WTC11 (cell line): ENCODE data around the gene HENMT1. TPM values are rescaled to one million over a fixed set of nuclear protein-coding genes. Genes with fewer than 3 reads are reported as not detected.
"Not testable (repeated sequence)": the region's sequence is repeated elsewhere in the genome, so short reads cannot be mapped to it uniquely, and the experiment has no call there.

Source experiments
- ATAC-seq: fragments of 200-7000 bp; cut with Tn5 transposase; 2 replicates; pipeline ENCODE4 v1.10.0; 2021; ENCODE audit warnings: mild to moderate bottlenecking, moderate library complexity
- CTCF ChIA-PET: fragments of 300-600 bp; sonication (Branson Sonifier 250); formaldehyde crosslinking; loops from one replicate; lab custom pipeline; 2021; ENCODE audit warnings: antibody characterized with exemption; lab: Charles Lee
- POLR2A ChIA-PET: fragments of 350-600 bp; sonication (Branson Sonifier 250); formaldehyde crosslinking; loops from one replicate; lab custom pipeline; 2021; ENCODE audit warnings: antibody characterized with exemption; lab: Charles Lee
- DNase-seq: peaks from one replicate; pipeline ENCODE4 v3.0.0; 2021; ENCODE audit warnings: low spot score
- H3K27ac Mint-ChIP-seq: 2 replicates; pipeline ENCODE4 v1.8.0; 2021; ENCODE audit warnings: mixed read lengths
- H3K27me3 Mint-ChIP-seq: 2 replicates; pipeline ENCODE4 v1.8.0; 2021; ENCODE audit warnings: low read depth, mild to moderate bottlenecking, moderate library complexity, mixed read lengths
- H3K36me3 Mint-ChIP-seq: 2 replicates; pipeline ENCODE4 v1.8.0; 2021; ENCODE audit warnings: mixed read lengths
- H3K4me1 Mint-ChIP-seq: 2 replicates; pipeline ENCODE4 v1.8.0; 2022; ENCODE audit warnings: mixed read lengths
- H3K4me3 Mint-ChIP-seq: 2 replicates; pipeline ENCODE4 v1.8.0; 2021; ENCODE audit warnings: mild to moderate bottlenecking, moderate library complexity, mixed read lengths
- H3K9me3 Mint-ChIP-seq: 2 replicates; pipeline ENCODE4 v1.8.0; 2021; ENCODE audit warnings: mixed read lengths
- CREM ChIP-seq: sonication (generic); formaldehyde crosslinking; IDR thresholded peaks from 2 replicates; pipeline ENCODE4 v1.8.1; 2022; ENCODE audit warnings: mild to moderate bottlenecking, missing genetic modification reagents, moderate library complexity
- GRHL2 ChIP-seq: fragments of 250-450 bp; sonication (Bioruptor Pico); IDR thresholded peaks from 2 replicates; pipeline ENCODE4 v1.8.0; 2022; ENCODE audit warnings: mild to moderate bottlenecking, moderate library complexity; ENCODE audit not compliant: insufficient replicate concordance, severe bottlenecking
- GTF2I ChIP-seq: fragments of 250-450 bp; sonication (Bioruptor Pico); conservative IDR thresholded peaks from 2 replicates; pipeline ENCODE4 v1.4.0; 2021; ENCODE audit warnings: mild to moderate bottlenecking
- MYBL2 ChIP-seq: sonication (generic); formaldehyde crosslinking; IDR thresholded peaks from 2 replicates; pipeline ENCODE4 v1.8.1; 2023; ENCODE audit warnings: mild to moderate bottlenecking, moderate library complexity, missing genetic modification reagents
- NFATC4 ChIP-seq: fragments of 250-450 bp; sonication (Bioruptor Pico); IDR thresholded peaks from 2 replicates; pipeline ENCODE4 v1.9.0; 2021; ENCODE audit warnings: mild to moderate bottlenecking
- NR2C2 ChIP-seq: sonication (generic); formaldehyde crosslinking; IDR thresholded peaks from 2 replicates; pipeline ENCODE4 v1.8.0; 2022; ENCODE audit warnings: mild to moderate bottlenecking, missing genetic modification reagents
- OVOL2 ChIP-seq: fragments of 250-450 bp; sonication (Bioruptor Pico); IDR thresholded peaks from 2 replicates; pipeline ENCODE4 v1.9.0; 2021; ENCODE audit warnings: mild to moderate bottlenecking, borderline replicate concordance
- TP53 ChIP-seq: sonication (generic); formaldehyde crosslinking; IDR thresholded peaks from 2 replicates; pipeline ENCODE4 v1.8.1; 2023; ENCODE audit warnings: mild to moderate bottlenecking, missing genetic modification reagents
- ZBTB21 ChIP-seq: sonication (generic); formaldehyde crosslinking; IDR thresholded peaks from 2 replicates; pipeline ENCODE4 v1.8.1; 2023; ENCODE audit warnings: mild to moderate bottlenecking, missing genetic modification reagents, borderline replicate concordance
- ZNF396 ChIP-seq: fragments of 250-450 bp; sonication (Bioruptor Pico); IDR thresholded peaks from 2 replicates; pipeline ENCODE4 v1.8.0; 2021; ENCODE audit warnings: mild to moderate bottlenecking, moderate library complexity, borderline replicate concordance
- ZNF416 ChIP-seq: fragments of 250-450 bp; sonication (Bioruptor Pico); IDR thresholded peaks from 2 replicates; pipeline ENCODE4 v1.9.0; 2021; ENCODE audit warnings: mild to moderate bottlenecking, inconsistent platforms
- total RNA-seq: library from RNA; stranded (reverse); gene quantifications from 3 replicates; pipeline ENCODE4 v1.2.3, GENCODE V29; 2021
- TF ChIP-seq, protein P1 (sequence below): fragments of 250-450 bp; sonication (Bioruptor Pico); IDR thresholded peaks from 2 replicates; pipeline ENCODE4 v1.9.0; 2021; ENCODE audit warnings: mild to moderate bottlenecking
- TF ChIP-seq, protein P2 (sequence below): sonication (generic); formaldehyde crosslinking; IDR thresholded peaks from 2 replicates; pipeline ENCODE4 v1.8.0; 2022; ENCODE audit warnings: mild to moderate bottlenecking, missing genetic modification reagents
- TF ChIP-seq, protein P3 (sequence below): sonication (generic); formaldehyde crosslinking; IDR thresholded peaks from 2 replicates; pipeline ENCODE4 v1.8.1; 2022; ENCODE audit warnings: mild to moderate bottlenecking, missing genetic modification reagents, moderate library complexity, borderline replicate concordance
- TF ChIP-seq, protein P4 (sequence below): sonication (generic); formaldehyde crosslinking; IDR thresholded peaks from 2 replicates; pipeline ENCODE4 v1.8.0; 2023; ENCODE audit warnings: mild to moderate bottlenecking, missing genetic modification reagents
- TF ChIP-seq, protein P5 (sequence below): fragments of 250-450 bp; sonication (Bioruptor Pico); IDR thresholded peaks from 2 replicates; pipeline ENCODE4 v1.9.0; 2021; ENCODE audit warnings: moderate library complexity, mild to moderate bottlenecking, inconsistent platforms, borderline replicate concordance
- TF ChIP-seq, protein P6 (sequence below): sonication (generic); formaldehyde crosslinking; IDR thresholded peaks from 2 replicates; pipeline ENCODE4 v1.8.1; 2023; ENCODE audit warnings: mild to moderate bottlenecking, missing genetic modification reagents

Gene HENMT1
- total RNA-seq, 1 experiment from 2014 or later, result 4.7 TPM

DNA sequence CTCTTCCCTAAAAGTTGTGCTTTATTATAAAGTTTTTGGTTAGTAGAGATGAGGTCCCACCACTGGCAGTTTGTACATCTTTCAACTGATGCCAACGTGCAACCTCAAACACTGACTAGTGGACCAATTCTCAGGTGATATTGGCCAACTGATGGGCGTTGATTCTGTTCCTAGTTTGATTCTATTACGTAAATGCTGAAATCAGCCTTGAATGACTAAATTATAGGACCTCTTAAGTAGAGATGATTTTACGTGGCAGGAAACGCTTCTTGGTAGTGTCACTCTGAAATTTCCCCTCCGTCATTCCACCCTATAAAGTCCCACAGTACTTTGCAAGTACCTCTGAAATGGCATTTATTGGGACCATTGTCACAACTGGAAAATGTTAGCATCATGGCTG is 43.0 kb upstream of the HENMT1 start:
- CTCF ChIA-PET, result no interaction called here

DNA sequence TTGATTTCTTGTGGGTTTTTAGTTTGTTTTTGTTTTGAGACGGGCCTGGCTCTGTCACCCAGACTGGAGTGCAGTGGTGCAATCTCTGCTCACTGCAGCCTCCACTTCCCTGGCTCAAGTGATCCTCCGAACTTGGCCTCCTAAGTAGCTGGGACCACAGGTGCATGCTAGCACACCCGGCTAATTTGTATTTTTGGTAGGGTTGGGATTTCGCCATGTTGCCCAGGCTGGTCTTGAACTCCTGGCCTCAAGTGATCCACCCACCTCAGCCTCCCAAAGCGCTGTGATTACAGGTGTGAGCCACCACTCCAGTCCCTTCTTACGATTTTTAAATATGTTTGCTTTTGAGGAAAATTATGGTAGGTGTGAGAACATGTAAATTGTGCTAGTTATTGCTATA is 41.2 kb upstream of the HENMT1 start:
- DNase-seq, H3K27me3 Mint-ChIP-seq, H3K9me3 Mint-ChIP-seq, CTCF ChIA-PET, H3K27ac Mint-ChIP-seq, H3K4me3 Mint-ChIP-seq, H3K4me1 Mint-ChIP-seq, ATAC-seq: not testable (repeated sequence)
- TF ChIP-seq, protein P1, sequence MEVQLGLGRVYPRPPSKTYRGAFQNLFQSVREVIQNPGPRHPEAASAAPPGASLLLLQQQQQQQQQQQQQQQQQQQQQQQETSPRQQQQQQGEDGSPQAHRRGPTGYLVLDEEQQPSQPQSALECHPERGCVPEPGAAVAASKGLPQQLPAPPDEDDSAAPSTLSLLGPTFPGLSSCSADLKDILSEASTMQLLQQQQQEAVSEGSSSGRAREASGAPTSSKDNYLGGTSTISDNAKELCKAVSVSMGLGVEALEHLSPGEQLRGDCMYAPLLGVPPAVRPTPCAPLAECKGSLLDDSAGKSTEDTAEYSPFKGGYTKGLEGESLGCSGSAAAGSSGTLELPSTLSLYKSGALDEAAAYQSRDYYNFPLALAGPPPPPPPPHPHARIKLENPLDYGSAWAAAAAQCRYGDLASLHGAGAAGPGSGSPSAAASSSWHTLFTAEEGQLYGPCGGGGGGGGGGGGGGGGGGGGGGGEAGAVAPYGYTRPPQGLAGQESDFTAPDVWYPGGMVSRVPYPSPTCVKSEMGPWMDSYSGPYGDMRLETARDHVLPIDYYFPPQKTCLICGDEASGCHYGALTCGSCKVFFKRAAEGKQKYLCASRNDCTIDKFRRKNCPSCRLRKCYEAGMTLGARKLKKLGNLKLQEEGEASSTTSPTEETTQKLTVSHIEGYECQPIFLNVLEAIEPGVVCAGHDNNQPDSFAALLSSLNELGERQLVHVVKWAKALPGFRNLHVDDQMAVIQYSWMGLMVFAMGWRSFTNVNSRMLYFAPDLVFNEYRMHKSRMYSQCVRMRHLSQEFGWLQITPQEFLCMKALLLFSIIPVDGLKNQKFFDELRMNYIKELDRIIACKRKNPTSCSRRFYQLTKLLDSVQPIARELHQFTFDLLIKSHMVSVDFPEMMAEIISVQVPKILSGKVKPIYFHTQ (CRISPR knock-in tag), result peak; percentile 16; the same call in 1 of the 2 replicates
- H3K36me3 Mint-ChIP-seq, result peaks cover 48% of the 10 kb centered on the region
- POLR2A ChIA-PET, result interaction anchor here (1.8 kb wide), 1 partner anchor 9 kb away, joined by 6 read pairs; the partner anchor contains the start of gene PRPF38B

More for the DNA sequence above, 43.0 kb upstream of the HENMT1 start:
- no peak overlapping the region for H3K27ac Mint-ChIP-seq
- TF ChIP-seq, protein P2, sequence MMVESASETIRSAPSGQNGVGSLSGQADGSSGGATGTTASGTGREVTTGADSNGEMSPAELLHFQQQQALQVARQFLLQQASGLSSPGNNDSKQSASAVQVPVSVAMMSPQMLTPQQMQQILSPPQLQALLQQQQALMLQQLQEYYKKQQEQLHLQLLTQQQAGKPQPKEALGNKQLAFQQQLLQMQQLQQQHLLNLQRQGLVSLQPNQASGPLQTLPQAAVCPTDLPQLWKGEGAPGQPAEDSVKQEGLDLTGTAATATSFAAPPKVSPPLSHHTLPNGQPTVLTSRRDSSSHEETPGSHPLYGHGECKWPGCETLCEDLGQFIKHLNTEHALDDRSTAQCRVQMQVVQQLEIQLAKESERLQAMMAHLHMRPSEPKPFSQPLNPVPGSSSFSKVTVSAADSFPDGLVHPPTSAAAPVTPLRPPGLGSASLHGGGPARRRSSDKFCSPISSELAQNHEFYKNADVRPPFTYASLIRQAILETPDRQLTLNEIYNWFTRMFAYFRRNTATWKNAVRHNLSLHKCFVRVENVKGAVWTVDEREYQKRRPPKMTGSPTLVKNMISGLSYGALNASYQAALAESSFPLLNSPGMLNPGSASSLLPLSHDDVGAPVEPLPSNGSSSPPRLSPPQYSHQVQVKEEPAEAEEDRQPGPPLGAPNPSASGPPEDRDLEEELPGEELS (CRISPR knock-in tag), result no peak
- no peak for TF ChIP-seq ZBTB21 (CRISPR knock-in tag)
- TF ChIP-seq, protein P3, sequence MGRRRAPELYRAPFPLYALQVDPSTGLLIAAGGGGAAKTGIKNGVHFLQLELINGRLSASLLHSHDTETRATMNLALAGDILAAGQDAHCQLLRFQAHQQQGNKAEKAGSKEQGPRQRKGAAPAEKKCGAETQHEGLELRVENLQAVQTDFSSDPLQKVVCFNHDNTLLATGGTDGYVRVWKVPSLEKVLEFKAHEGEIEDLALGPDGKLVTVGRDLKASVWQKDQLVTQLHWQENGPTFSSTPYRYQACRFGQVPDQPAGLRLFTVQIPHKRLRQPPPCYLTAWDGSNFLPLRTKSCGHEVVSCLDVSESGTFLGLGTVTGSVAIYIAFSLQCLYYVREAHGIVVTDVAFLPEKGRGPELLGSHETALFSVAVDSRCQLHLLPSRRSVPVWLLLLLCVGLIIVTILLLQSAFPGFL (CRISPR knock-in tag), result no peak
- TF ChIP-seq MYBL2 (CRISPR knock-in tag), result no peak
- no peak for TF ChIP-seq TP53
- POLR2A ChIA-PET, result interaction anchor here (1.8 kb wide), 1 partner anchor 11 kb away, joined by 6 read pairs; the partner anchor contains the start of gene PRPF38B
- H3K4me3 Mint-ChIP-seq, result no peak overlapping the region
- ATAC-seq (no peak), DNase-seq (no peak)
- H3K9me3 Mint-ChIP-seq, result no peaks in the 10 kb centered on the region
- no peaks in the 10 kb centered on the region for H3K27me3 Mint-ChIP-seq
- peaks cover 29% of the 10 kb centered on the region for H3K36me3 Mint-ChIP-seq
- H3K4me1 Mint-ChIP-seq, result no peaks in the 10 kb centered on the region

DNA sequence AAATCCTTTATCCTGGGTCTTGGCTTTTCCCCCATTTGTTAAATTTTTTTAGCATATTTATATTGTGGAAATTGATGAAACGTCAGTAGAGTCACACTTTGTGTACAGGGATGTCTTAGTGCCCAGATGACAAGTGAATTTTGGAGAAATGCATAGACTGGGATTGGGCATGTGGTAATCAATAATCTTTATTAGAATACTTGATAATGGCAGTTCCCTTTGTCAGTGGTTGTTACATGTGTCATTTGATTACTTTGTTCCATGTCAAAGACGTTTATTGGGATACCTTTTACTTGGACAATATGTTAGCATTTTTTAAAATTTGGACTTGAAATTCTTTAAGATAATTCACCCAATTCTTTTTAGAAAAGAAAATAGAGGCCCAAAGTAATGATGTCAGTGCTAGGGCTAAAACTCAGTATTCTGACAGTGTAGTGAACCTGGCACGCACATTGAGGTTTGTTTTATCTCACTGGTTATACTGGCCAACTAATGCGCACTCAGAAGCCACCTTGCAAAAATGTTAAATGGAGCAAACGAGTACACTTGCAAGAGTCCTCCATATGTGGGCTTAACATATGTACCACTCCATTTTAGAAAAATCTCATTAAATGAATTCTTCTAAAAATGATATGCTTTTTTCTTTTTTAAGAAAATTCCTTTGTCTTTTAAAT is 40.4 kb upstream of the HENMT1 start:
- ChIA-PET CTCF (no interaction called here), POLR2A (no interaction called here)
- ATAC-seq (no peak), DNase-seq (no peak)
- no peak overlapping the region for H3K27ac Mint-ChIP-seq
- H3K27me3 Mint-ChIP-seq, result no peaks in the 10 kb centered on the region
- no peak overlapping the region for H3K4me3 Mint-ChIP-seq
- no peaks in the 10 kb centered on the region for H3K9me3 Mint-ChIP-seq
- peaks cover 56% of the 10 kb centered on the region for H3K36me3 Mint-ChIP-seq
- H3K4me1 Mint-ChIP-seq, result no peaks in the 10 kb centered on the region
- TF ChIP-seq, protein P1 (CRISPR knock-in tag), result no peak
- TF ChIP-seq, protein P4, sequence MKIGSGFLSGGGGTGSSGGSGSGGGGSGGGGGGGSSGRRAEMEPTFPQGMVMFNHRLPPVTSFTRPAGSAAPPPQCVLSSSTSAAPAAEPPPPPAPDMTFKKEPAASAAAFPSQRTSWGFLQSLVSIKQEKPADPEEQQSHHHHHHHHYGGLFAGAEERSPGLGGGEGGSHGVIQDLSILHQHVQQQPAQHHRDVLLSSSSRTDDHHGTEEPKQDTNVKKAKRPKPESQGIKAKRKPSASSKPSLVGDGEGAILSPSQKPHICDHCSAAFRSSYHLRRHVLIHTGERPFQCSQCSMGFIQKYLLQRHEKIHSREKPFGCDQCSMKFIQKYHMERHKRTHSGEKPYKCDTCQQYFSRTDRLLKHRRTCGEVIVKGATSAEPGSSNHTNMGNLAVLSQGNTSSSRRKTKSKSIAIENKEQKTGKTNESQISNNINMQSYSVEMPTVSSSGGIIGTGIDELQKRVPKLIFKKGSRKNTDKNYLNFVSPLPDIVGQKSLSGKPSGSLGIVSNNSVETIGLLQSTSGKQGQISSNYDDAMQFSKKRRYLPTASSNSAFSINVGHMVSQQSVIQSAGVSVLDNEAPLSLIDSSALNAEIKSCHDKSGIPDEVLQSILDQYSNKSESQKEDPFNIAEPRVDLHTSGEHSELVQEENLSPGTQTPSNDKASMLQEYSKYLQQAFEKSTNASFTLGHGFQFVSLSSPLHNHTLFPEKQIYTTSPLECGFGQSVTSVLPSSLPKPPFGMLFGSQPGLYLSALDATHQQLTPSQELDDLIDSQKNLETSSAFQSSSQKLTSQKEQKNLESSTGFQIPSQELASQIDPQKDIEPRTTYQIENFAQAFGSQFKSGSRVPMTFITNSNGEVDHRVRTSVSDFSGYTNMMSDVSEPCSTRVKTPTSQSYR (CRISPR knock-in tag), result no peak
- TF ChIP-seq GTF2I (CRISPR knock-in tag) (no peak), ZNF396 (no peak), NR2C2 (no peak), OVOL2 (CRISPR knock-in tag) (no peak), GRHL2 (CRISPR knock-in tag) (no peak), NFATC4 (CRISPR knock-in tag) (no peak), ZNF416 (CRISPR knock-in tag) (no peak), CREM (CRISPR knock-in tag) (no peak)
- TF ChIP-seq, protein P5, sequence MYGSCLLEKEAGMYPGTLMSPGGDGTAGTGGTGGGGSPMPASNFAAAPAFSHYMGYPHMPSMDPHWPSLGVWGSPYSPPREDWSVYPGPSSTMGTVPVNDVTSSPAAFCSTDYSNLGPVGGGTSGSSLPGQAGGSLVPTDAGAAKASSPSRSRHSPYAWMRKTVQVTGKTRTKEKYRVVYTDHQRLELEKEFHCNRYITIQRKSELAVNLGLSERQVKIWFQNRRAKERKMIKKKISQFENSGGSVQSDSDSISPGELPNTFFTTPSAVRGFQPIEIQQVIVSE (CRISPR knock-in tag), result no peak
- TF ChIP-seq, protein P6, sequence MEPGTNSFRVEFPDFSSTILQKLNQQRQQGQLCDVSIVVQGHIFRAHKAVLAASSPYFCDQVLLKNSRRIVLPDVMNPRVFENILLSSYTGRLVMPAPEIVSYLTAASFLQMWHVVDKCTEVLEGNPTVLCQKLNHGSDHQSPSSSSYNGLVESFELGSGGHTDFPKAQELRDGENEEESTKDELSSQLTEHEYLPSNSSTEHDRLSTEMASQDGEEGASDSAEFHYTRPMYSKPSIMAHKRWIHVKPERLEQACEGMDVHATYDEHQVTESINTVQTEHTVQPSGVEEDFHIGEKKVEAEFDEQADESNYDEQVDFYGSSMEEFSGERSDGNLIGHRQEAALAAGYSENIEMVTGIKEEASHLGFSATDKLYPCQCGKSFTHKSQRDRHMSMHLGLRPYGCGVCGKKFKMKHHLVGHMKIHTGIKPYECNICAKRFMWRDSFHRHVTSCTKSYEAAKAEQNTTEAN (CRISPR knock-in tag), result no peak
